HL-60/S4 (cell line): Measurements from ENCODE around the gene YIPF1.
"Not testable (repeated sequence)": the region's sequence is repeated elsewhere in the genome, so short reads cannot be mapped to it uniquely, and the experiment has no call there.

Experiments used
- in situ Hi-C: fragments of 300-500 bp; cut with MboI; formaldehyde crosslinking; loops from 2 replicates; pipeline ENCODE4 v1.14.3; 2022; ENCODE audit warnings: low sequenced_read_pairs

YIPF1 gene

GRCh38 chr1:53847980-53848379 is 41.6 kb downstream of the YIPF1 start:
- in situ Hi-C loops, result no loop called here

GRCh38 chr1:53842347-53842746 is 47.2 kb downstream of the YIPF1 start:
- in situ Hi-C loops, result no loop called here

GRCh38 chr1:53838654-53838974 is 51.0 kb downstream of the YIPF1 start:
- in situ Hi-C loops, result no loop called here

GRCh38 chr1:53837924-53838653 is 51.5 kb downstream of the YIPF1 start, which contains the start of gene NDC1:
Gene NDC1 (minus strand): TSS chr1:53838296. CDS start chr1:53838261, 35 bp downstream.
- in situ Hi-C loops, result no loop called here

- in situ Hi-C loops, result no loop called here
Observed at GRCh38 chr1:53837646-53837923, 52.0 kb downstream of the YIPF1 start.

- in situ Hi-C loops, result no loop called here
Observed at GRCh38 chr1:53835491-53835890, 54.1 kb downstream of the YIPF1 start.

GRCh38 chr1:53834776-53835175 is 54.8 kb downstream of the YIPF1 start:
- in situ Hi-C loops, result no loop called here

GRCh38 chr1:53833393-53833792 is 56.2 kb downstream of the YIPF1 start:
- in situ Hi-C loops, result no loop called here

GRCh38 chr1:53826367-53826766 is 63.2 kb downstream of the YIPF1 start:
- in situ Hi-C loops, result no loop called here

- in situ Hi-C loops, result no loop called here
Observed at GRCh38 chr1:53825306-53825705, 64.3 kb downstream of the YIPF1 start.

GRCh38 chr1:53822931-53823330 is 66.7 kb downstream of the YIPF1 start:
- in situ Hi-C loops, result no loop called here

GRCh38 chr1:53821380-53821779 is 68.2 kb downstream of the YIPF1 start:
- in situ Hi-C loops, result no loop called here

GRCh38 chr1:53819387-53819786 is 70.2 kb downstream of the YIPF1 start:
- in situ Hi-C loops, result no loop called here

GRCh38 chr1:53816584-53816983 is 73.0 kb downstream of the YIPF1 start:
- in situ Hi-C loops, result not testable (repeated sequence)

- in situ Hi-C loops, result not testable (repeated sequence)
Observed at GRCh38 chr1:53815484-53815883, 74.1 kb downstream of the YIPF1 start.

GRCh38 chr1:53811414-53811851 is 78.2 kb downstream of the YIPF1 start:
- in situ Hi-C loops, result no loop called here

GRCh38 chr1:53810497-53810896 is 79.1 kb downstream of the YIPF1 start:
- in situ Hi-C loops, result no loop called here

- in situ Hi-C loops, result no loop called here
Observed at GRCh38 chr1:53810007-53810406, 79.6 kb downstream of the YIPF1 start.

- in situ Hi-C loops, result no loop called here
Observed at GRCh38 chr1:53807916-53808315, 81.7 kb downstream of the YIPF1 start.

GRCh38 chr1:53804791-53805505 is 84.6 kb downstream of the YIPF1 start:
- in situ Hi-C loops, result no loop called here

- in situ Hi-C loops, result no loop called here
Observed at GRCh38 chr1:53804181-53804580, 85.4 kb downstream of the YIPF1 start.
